GM21717 (cell line): Measurements from ENCODE around the gene ZNF311.
"Not testable (repeated sequence)": the region's sequence is repeated elsewhere in the genome, so short reads cannot be mapped to it uniquely, and the experiment has no call there.

Experiments used
- ATAC-seq: cut with Tn5 transposase; IDR thresholded peaks from one replicate; pipeline ENCODE4 v1.9.1; 2021; ENCODE audit warnings: mild to moderate bottlenecking, moderate library complexity; ENCODE audit not compliant: unreplicated experiment

ZNF311 gene

DNA sequence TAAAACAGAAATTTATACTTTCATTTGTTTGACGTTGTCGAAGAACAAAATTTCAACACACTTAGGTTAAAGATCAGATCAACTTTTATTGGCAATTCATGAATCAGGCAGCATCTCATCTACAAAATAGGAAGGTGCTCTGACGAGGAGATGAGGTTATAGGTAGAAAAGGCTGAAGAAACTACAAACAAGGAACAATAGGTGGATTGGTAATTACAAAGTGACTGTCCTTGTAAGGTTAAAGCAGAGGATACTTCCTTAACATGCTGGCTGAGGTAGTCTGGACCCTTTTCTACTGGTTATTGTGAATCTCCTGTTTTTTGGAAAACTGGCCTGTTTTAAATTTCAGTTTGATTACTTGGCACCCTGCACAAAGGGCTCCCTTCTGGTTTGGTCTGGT is 48.8 kb downstream of the ZNF311 start:
- no peak for ATAC-seq

DNA sequence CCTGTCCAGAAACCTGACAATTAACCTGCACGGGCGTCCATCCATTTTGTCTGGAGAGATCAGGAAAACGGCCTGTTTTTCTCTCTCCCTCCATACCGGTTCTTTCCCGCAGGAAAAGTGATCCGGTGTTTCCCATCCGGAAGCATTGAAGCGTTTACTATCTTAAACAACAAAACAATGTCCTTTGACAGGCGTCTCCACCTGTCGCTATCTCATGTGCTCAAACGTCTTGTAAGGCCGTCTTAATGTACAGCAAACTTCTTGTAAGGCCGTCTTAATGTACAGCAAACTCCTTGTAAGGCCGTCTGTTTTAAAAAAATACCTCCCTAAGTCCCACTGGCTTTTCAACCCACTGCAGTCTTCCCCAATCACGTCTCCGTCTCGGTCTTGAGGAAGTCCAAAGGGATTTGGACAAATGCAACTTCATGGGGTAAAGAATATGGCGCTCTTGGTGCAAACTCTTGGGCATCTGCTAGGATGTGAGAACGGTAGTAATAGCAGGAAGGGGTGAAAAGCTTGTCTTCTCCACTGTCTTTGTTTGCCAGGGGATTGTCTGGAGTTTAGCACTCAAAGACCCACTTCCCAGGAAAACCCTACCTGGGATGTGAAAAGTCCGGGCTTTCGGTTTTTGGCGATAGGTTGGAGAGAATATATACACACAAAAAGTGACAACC is 51.4 kb downstream of the ZNF311 start:
- ATAC-seq: no peak

DNA sequence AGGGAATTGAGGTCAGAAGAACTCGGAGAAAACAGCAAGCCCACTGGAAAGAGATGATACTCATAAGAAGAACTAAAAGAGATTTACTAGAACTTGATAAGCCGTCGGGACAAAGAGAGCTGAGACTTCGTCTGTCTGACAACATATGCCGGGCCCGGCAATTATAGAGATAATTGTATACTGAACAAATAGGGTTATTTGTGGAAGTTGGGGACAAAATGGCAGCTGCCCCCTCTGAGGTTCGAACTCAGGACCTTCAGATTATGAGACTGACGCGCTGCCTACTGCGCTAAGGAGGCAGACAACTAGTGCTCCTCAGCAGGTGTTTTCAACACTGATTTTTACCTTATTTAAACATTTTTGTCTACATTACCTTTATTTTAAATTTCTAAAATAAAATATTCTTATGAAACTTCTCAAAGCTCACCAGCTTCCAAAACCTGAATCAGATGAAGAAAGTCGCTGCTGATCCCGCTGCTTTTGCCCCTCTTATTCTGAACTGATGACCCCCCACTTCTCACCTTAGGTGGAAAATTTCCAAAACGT is 52.0 kb downstream of the ZNF311 start:
- ATAC-seq: peak; percentile 61

DNA sequence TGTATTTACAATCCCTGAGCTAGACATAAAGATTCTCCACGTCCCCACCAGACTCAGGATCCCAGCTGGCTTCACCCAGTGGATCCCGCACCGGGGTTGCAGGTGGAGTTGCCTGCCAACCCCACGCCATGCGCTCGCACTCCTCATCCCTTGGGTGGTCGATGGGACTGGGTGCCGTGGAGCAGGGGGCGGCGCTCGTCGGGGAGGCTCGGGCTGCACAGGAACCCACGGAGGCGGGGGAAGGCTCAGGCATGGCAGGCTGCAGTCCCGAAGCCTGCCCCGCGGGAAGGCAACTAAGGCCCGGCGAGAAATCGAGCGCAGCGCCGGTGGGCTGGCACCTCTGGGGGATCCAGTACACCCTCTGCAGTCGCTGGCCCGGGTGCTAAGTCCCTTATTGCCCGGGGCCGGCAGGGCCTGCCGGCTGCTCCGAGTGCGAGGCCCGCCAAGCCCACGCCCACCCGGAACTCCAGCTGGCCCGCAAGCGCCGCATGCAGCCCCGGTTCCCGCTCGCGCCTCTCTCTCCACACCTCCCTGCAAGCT is 55.4 kb downstream of the ZNF311 start:
- not testable (repeated sequence) for ATAC-seq

DNA sequence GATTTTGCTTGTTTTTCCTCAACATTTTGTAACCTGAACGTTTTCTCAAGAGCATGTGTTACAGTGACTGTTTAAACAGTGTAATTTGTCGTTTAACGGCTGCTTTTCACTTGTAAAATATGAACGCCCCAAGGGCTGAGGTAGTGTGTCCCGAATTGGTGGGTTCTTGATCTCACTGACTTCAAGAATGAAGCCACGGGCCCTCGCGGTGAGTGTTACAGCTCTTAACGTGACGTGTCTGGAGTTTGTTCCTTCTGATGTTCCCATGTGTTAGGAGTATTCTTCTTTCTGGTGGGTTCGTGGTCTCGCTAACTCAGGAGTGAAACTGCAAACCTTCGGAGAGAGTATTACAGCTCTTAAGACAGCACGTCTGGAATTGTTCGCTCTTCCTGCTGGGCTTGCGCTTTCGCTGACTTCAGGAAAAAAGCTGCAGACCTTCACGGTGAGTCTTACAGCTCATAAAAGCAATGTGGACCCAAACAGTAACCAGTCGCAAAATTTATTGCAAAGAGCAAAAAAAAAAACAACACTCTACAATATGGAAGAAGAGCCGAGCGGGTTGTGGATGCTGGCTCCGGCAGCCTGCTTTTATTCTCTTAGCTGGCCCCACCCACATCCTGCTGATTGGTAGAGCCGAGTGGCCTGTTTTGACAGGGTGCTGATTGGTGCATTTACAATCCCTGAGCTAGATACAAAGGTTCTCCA is 56.2 kb downstream of the ZNF311 start:
- no peak for ATAC-seq

DNA sequence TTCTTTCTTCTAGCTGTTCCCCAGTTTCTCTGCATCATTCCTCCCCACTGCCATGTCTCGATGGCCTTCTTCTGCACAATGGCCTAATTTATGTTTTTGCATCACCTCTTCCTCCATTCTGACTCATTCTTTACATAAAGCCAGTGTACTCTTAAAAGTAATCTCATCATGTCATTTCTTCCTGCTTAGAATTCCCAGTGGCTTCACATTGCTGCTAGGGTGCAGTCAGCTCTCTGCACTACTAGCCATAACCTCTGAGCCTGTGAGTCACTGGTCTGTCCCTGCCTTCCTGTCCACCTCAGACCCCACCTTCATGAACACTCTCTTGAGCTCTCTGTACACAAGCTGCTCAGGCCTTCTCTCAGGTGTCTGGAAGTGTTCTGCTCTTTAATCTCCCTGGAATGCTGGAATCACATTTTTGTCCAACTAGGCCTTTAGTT is 57.3 kb downstream of the ZNF311 start:
- ATAC-seq: no peak

DNA sequence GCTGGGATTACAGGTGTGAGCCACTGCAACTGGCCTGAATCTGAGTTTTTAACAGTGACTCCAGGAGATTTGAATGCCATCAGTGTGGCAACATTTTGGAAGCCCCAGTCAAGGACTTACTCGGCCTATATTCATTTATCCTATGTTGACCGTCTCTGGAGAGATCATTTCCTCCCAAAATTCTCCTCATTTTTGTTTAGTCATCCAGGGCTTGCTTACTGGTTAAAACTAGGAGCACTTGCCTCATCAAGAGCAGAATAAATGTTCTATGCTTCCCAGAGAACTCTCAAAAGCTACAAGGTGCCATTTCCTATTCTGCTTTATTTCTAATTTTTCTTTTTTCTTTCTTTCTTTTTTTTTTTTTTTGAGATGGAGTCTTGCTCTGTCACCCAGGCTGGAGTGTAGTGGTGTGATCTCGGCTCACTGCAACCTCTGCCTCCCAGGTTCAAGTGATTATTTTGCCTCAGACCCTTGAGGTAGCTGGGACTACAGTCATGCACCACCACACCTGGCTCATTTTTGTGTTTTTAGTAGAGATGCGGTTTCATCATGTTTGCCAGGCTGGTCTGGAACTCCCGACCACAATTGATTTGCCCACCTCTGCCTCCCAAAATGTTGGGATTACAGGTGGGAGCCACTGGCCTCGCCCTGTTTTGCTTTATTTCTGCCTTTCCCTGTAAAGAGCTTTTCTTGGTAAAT is 57.9 kb downstream of the ZNF311 start:
- ATAC-seq: no peak

DNA sequence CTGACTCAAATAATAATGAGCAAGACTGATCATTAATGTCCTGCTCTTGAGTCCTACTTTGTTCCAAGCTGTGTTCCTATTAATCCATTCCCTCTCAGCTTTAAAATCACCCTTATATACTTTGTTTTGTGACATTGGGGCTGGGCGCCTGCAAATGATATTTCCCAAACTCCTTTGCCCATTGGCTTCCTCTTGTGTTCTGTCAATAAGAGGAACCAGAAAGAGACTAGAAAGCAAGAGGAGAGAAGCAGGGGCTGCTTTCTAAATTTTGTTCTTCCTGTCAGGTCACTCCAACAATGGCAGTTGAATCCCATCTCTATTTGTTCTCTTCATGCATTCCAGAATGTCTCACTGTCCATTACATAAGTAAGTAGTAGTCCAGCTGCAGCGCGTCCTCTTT is 59.8 kb downstream of the ZNF311 start:
- ATAC-seq: no peak
